ENCODE results near the gene ARID5A. TPM values are rescaled to one million over a fixed set of nuclear protein-coding genes. Genes with fewer than 3 reads are reported as not detected.

Gene ARID5A
- total and polyA plus RNA-seq, 2 experiments from 2014 or later, result 5.5 to 7.7 TPM

DNA sequence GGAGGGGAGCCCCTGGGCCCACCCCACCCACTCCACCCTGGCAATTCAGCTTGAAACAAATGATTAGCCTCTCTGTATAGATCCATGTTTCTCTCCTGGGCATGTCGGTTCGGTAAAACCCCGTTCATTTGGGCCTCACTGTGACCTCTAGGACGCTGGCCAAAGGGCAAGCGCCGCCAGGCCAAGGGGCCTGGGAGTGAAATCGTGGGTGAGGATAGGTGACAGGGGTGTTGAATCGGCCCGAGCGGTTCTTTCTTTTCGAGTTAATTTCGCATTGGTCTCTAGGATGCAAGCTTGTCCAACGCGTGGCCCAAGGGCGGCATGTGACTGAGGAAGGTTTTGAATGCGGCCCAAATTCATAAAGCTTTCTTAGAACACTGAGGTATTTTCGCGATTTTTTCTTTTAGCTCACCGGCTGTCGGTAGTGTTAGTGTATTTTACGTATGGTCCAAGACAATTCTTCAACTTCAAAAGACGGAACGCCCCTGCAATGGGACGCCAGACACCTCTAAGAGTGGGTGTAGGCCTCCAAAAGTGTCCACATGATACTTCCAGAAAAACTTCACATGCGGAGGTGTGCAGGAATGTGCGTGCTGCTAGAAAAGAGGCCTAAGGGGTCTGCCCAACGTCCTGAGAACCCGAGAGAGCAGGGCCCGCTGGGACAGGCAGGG lies 9.8 kb upstream of the ARID5A start (continued):
- TF ChIP-seq ZNF331 (CRISPR knock-in tag; IDR thresholded peaks at IDR 0.05; ENCODE audit: low read depth) (no peak), POLR2AphosphoS5 (IDR thresholded peaks at IDR 0.05; ENCODE audit: low read depth) (no peak), EZH2phosphoT487 (IDR thresholded peaks at IDR 0.05; ENCODE audit: unreplicated experiment) (no peak)

DNA sequence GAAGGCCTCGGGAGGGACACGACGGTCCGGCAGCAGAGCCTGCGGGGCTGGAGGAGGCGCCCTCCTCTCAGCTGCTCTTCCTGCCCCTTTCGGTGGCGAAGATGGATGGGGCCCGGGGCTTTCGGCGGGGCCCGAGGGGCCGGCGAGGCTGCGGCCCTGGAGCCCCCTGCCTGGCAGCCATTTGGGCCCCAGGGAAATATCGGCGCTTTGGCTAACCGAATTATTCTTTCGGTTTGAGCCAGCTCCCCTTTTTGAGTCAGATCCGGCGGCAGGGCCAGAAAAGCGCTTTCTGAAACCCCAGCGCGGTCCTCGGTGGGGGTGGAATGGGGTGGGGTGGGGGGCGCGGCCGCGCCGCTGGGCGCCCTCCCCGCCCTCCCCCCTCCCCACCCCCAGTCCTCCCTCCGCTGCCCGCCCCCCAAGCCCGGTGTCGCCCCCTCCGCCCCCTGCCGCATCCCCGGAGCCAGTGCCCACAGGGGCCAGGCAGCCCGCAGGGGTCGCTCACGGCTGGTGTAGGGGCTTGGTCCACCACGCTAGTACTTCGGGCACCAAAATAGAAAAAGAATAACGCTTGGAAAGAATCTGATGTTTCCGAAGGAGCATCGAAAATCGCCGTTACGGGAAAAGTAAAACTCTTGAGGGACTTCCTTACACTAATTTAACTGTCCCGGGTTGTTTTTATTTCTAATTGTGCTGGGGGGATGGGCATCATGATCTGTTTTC lies 9.1 kb upstream of the ARID5A start:
- H4K20me1 ChIP-seq (replicated peaks; ENCODE audit: insufficient read depth), result no peaks in the 10 kb centered on the region
- no peaks in the 10 kb centered on the region for H3F3A ChIP-seq (replicated peaks; ENCODE audit: low read depth)
- peaks cover 26% of the 10 kb centered on the region for H3K27me3 Mint-ChIP-seq (ENCODE audit: insufficient read depth, low read depth, poor library complexity)
- peaks cover 32% of the 10 kb centered on the region for H3K27me3 ChIP-seq (ENCODE audit: insufficient read depth)
- H3K9me2 ChIP-seq (ENCODE audit: insufficient read depth), result no peaks in the 10 kb centered on the region
- peak; percentile 68 for DNase-seq (ENCODE audit: low spot score)
- no peaks in the 10 kb centered on the region for H3K36me3 ChIP-seq (ENCODE audit: insufficient read depth)
- no peaks in the 10 kb centered on the region for H3K79me2 ChIP-seq (replicated peaks; ENCODE audit: insufficient read depth)
- H3K4me1 ChIP-seq (ENCODE audit: insufficient read depth), result peaks cover 21% of the 10 kb centered on the region
- H3K4me3 Mint-ChIP-seq, result peak overlapping the region; percentile 68
- H3K4me1 Mint-ChIP-seq, result peaks cover 25% of the 10 kb centered on the region
- peak; percentile 70 for ATAC-seq
- TF ChIP-seq CREB1 (CRISPR knock-in tag; IDR thresholded peaks at IDR 0.05; ENCODE audit: low read depth), result no peak
- TF ChIP-seq, protein P1, sequence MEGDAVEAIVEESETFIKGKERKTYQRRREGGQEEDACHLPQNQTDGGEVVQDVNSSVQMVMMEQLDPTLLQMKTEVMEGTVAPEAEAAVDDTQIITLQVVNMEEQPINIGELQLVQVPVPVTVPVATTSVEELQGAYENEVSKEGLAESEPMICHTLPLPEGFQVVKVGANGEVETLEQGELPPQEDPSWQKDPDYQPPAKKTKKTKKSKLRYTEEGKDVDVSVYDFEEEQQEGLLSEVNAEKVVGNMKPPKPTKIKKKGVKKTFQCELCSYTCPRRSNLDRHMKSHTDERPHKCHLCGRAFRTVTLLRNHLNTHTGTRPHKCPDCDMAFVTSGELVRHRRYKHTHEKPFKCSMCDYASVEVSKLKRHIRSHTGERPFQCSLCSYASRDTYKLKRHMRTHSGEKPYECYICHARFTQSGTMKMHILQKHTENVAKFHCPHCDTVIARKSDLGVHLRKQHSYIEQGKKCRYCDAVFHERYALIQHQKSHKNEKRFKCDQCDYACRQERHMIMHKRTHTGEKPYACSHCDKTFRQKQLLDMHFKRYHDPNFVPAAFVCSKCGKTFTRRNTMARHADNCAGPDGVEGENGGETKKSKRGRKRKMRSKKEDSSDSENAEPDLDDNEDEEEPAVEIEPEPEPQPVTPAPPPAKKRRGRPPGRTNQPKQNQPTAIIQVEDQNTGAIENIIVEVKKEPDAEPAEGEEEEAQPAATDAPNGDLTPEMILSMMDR (conservative IDR thresholded peaks at IDR 0.05; ENCODE audit: low read depth in 2 of 2), result peak; percentile 25 to 69; a peak in 2 of 4 replicates
- no peak overlapping the region for H3K27ac Mint-ChIP-seq
- no peaks in the 10 kb centered on the region for H3K36me3 Mint-ChIP-seq (ENCODE audit: low read depth)
- H2AFZ ChIP-seq, result peak overlapping the region; percentile 99
- H3K4me2 ChIP-seq, result peak overlapping the region; percentile 84
- peak overlapping the region; percentile 60 for H3K4me3 ChIP-seq
- no peaks in the 10 kb centered on the region for H3K9me3 Mint-ChIP-seq
- H3K27ac ChIP-seq (ENCODE audit: low read depth), result no peak overlapping the region

DNA sequence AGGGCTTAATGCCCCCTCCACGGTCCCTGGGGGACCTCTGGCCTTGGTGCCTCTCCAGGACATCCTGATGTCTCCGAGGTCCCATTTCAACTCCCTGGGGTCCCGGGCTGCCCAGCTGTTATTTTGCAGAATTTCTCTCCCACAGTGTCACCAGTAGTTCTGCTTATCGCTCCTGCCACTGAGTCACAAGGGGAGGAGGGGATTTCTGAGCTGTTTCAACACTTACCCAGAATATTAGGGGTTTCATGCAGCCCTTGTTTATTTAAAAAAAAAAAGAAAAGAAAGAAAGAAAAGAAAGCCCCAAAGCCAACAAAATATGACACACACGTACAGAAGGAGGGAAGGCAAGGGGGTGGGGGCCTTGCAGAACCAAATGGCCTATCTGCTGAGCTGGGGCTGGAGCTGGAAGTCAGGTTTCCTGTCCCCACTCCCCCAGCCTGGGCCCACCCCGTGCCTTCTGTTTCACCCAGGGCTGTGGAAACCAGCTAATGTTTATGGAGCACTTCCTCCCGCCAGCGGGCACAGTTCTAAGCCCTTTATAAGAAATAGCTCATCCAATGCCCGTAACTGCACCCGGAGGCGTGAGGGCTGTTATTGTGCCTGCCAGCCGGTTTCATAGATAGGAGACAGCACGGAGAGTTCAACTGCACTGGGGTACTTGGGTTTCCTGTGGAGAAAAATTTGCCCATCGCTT lies 8.4 kb upstream of the ARID5A start:
- H3K4me1 Mint-ChIP-seq, result peaks cover 29% of the 10 kb centered on the region
- H3F3A ChIP-seq (replicated peaks; ENCODE audit: low read depth), result no peaks in the 10 kb centered on the region
- H3K4me2 ChIP-seq, result peak overlapping the region; percentile 84
- peaks cover 32% of the 10 kb centered on the region for H3K27me3 ChIP-seq (ENCODE audit: insufficient read depth)
- peak overlapping the region; percentile 88 for H2AFZ ChIP-seq
- no peaks in the 10 kb centered on the region for H4K20me1 ChIP-seq (replicated peaks; ENCODE audit: insufficient read depth)
- H3K4me1 ChIP-seq (ENCODE audit: insufficient read depth), result peaks cover 28% of the 10 kb centered on the region
- H3K9me2 ChIP-seq (ENCODE audit: insufficient read depth), result no peaks in the 10 kb centered on the region
- H3K36me3 Mint-ChIP-seq (ENCODE audit: low read depth), result no peaks in the 10 kb centered on the region
- no peak overlapping the region for H3K27ac ChIP-seq (ENCODE audit: low read depth)
- H3K79me2 ChIP-seq (replicated peaks; ENCODE audit: insufficient read depth), result no peaks in the 10 kb centered on the region
- H3K4me3 Mint-ChIP-seq, result peak overlapping the region; percentile 68
- no peaks in the 10 kb centered on the region for H3K36me3 ChIP-seq (ENCODE audit: insufficient read depth)
- H3K27ac Mint-ChIP-seq, result no peak overlapping the region
- ATAC-seq (no peak), DNase-seq (ENCODE audit: low spot score) (no peak)
- no peaks in the 10 kb centered on the region for H3K9me3 Mint-ChIP-seq
- H3K4me3 ChIP-seq, result peak overlapping the region; percentile 60
- peaks cover 26% of the 10 kb centered on the region for H3K27me3 Mint-ChIP-seq (ENCODE audit: insufficient read depth, low read depth, poor library complexity)
- TF ChIP-seq ZNF331 (CRISPR knock-in tag; IDR thresholded peaks at IDR 0.05; ENCODE audit: low read depth), result no peak
- no peak for TF ChIP-seq NANOG (IDR thresholded peaks at IDR 0.05; ENCODE audit: borderline replicate concordance)
- TF ChIP-seq, protein P2, sequence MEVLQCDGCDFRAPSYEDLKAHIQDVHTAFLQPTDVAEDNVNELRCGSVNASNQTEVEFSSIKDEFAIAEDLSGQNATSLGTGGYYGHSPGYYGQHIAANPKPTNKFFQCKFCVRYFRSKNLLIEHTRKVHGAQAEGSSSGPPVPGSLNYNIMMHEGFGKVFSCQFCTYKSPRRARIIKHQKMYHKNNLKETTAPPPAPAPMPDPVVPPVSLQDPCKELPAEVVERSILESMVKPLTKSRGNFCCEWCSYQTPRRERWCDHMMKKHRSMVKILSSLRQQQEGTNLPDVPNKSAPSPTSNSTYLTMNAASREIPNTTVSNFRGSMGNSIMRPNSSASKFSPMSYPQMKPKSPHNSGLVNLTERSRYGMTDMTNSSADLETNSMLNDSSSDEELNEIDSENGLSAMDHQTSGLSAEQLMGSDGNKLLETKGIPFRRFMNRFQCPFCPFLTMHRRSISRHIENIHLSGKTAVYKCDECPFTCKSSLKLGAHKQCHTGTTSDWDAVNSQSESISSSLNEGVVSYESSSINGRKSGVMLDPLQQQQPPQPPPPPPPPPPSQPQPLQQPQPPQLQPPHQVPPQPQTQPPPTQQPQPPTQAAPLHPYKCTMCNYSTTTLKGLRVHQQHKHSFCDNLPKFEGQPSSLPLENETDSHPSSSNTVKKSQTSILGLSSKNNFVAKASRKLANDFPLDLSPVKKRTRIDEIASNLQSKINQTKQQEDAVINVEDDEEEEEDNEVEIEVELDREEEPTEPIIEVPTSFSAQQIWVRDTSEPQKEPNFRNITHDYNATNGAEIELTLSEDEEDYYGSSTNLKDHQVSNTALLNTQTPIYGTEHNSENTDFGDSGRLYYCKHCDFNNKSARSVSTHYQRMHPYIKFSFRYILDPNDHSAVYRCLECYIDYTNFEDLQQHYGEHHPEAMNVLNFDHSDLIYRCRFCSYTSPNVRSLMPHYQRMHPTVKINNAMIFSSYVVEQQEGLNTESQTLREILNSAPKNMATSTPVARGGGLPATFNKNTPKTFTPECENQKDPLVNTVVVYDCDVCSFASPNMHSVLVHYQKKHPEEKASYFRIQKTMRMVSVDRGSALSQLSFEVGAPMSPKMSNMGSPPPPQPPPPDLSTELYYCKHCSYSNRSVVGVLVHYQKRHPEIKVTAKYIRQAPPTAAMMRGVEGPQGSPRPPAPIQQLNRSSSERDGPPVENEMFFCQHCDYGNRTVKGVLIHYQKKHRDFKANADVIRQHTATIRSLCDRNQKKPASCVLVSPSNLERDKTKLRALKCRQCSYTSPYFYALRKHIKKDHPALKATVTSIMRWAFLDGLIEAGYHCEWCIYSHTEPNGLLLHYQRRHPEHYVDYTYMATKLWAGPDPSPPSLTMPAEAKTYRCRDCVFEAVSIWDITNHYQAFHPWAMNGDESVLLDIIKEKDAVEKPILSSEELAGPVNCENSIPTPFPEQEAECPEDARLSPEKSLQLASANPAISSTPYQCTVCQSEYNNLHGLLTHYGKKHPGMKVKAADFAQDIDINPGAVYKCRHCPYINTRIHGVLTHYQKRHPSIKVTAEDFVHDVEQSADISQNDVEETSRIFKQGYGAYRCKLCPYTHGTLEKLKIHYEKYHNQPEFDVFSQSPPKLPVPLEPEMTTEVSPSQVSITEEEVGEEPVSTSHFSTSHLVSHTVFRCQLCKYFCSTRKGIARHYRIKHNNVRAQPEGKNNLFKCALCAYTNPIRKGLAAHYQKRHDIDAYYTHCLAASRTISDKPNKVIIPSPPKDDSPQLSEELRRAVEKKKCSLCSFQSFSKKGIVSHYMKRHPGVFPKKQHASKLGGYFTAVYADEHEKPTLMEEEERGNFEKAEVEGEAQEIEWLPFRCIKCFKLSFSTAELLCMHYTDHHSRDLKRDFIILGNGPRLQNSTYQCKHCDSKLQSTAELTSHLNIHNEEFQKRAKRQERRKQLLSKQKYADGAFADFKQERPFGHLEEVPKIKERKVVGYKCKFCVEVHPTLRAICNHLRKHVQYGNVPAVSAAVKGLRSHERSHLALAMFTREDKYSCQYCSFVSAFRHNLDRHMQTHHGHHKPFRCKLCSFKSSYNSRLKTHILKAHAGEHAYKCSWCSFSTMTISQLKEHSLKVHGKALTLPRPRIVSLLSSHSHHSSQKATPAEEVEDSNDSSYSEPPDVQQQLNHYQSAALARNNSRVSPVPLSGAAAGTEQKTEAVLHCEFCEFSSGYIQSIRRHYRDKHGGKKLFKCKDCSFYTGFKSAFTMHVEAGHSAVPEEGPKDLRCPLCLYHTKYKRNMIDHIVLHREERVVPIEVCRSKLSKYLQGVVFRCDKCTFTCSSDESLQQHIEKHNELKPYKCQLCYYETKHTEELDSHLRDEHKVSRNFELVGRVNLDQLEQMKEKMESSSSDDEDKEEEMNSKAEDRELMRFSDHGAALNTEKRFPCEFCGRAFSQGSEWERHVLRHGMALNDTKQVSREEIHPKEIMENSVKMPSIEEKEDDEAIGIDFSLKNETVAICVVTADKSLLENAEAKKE (CRISPR knock-in tag; IDR thresholded peaks at IDR 0.05), result no peak
- TF ChIP-seq, protein P3, sequence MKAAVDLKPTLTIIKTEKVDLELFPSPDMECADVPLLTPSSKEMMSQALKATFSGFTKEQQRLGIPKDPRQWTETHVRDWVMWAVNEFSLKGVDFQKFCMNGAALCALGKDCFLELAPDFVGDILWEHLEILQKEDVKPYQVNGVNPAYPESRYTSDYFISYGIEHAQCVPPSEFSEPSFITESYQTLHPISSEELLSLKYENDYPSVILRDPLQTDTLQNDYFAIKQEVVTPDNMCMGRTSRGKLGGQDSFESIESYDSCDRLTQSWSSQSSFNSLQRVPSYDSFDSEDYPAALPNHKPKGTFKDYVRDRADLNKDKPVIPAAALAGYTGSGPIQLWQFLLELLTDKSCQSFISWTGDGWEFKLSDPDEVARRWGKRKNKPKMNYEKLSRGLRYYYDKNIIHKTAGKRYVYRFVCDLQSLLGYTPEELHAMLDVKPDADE (IDR thresholded peaks at IDR 0.05), result no peak
- TF ChIP-seq CREB1 (CRISPR knock-in tag; IDR thresholded peaks at IDR 0.05; ENCODE audit: low read depth), result no peak
